ENCODE measurements around the gene NLRX1.

DNA sequence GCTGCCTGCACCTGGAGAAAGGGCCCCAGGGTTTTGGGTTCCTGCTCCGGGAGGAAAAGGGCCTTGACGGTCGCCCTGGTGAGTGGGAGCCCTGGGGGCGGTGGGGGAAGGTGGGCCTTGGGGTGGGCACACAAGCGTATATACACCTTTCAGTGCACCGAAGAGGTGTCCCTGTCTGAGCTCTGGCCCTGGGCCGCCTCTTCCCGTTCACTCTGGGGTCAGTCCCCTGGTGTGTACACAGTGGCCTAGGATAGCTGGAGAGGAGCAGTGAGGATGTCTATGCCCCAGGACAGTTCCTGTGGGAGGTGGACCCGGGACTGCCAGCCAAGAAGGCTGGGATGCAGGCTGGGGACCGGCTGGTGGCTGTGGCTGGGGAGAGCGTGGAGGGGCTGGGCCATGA lies 19.5 kb downstream of the NLRX1 start:
- TF ChIP-seq, protein P1, sequence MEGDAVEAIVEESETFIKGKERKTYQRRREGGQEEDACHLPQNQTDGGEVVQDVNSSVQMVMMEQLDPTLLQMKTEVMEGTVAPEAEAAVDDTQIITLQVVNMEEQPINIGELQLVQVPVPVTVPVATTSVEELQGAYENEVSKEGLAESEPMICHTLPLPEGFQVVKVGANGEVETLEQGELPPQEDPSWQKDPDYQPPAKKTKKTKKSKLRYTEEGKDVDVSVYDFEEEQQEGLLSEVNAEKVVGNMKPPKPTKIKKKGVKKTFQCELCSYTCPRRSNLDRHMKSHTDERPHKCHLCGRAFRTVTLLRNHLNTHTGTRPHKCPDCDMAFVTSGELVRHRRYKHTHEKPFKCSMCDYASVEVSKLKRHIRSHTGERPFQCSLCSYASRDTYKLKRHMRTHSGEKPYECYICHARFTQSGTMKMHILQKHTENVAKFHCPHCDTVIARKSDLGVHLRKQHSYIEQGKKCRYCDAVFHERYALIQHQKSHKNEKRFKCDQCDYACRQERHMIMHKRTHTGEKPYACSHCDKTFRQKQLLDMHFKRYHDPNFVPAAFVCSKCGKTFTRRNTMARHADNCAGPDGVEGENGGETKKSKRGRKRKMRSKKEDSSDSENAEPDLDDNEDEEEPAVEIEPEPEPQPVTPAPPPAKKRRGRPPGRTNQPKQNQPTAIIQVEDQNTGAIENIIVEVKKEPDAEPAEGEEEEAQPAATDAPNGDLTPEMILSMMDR (IDR thresholded peaks at IDR 0.05 in 2 of 3, conservative IDR thresholded peaks at IDR 0.05 in 1 of 3; ENCODE audit: control insufficient read depth in 2 of 3, extremely low read depth in 1 of 3, insufficient read depth in 1 of 3, low read depth in 3 of 3, low read length in 3 of 3), result no peak
- TF ChIP-seq SUZ12 (IDR thresholded peaks at IDR 0.05; ENCODE audit: unreplicated experiment), result no peak
- no peak for TF ChIP-seq EZH2 (IDR thresholded peaks at IDR 0.05; ENCODE audit: borderline replicate concordance, control insufficient read depth, low read depth, low read length)

Measured in GM12878 (cell line).